Adrenal gland (tissue), 12 donors: ENCODE data around the gene SORL1. TPM values are rescaled to one million over a fixed set of nuclear protein-coding genes. Genes with fewer than 3 reads are reported as not detected.

Source experiments
- DNase-seq, 7 donors: peaks; one replicate each; pipeline ENCODE4 v3.0.0-alpha.2; 2019 to 2020
- H3K27ac ChIP-seq, 5 donors: fragments of 200-600 bp; sonication (generic) in 4 of 5; 1 replicate in 3 of 5; 2 replicates in 2 of 5; pipeline versions ENCODE4 v1.5.1 to v1.8.0; 2016 to 2020; ENCODE audit warnings: mild to moderate bottlenecking in 1 of 5
- H3K27me3 ChIP-seq: fragments of 200-600 bp; 2 replicates; pipeline ENCODE4 v1.8.0; 2021
- H3K36me3 ChIP-seq, 2 donors: fragments of 200-600 bp; replicated peaks in 1 of 2; 1 replicate in 1 of 2; 2 replicates in 1 of 2; pipeline versions ENCODE4 v1.5.1 to v1.8.0; 2018 to 2022
- H3K4me1 ChIP-seq, 2 donors: fragments of 200-600 bp; replicated peaks in 1 of 2; 1 replicate in 1 of 2; 2 replicates in 1 of 2; pipeline versions ENCODE4 v1.5.1 to v1.8.0; 2018 to 2021
- H3K4me3 ChIP-seq, 4 donors: fragments of 200-600 bp; sonication (generic) in 3 of 4; one replicate each; pipeline ENCODE4 v1.5.1; 2016 to 2018
- H3K9me3 ChIP-seq, 3 donors: fragments of 200-600 bp; sonication (generic) in 1 of 3; replicated peaks in 1 of 3; 1 replicate in 2 of 3; 2 replicates in 1 of 3; pipeline versions ENCODE4 v1.5.1 to v1.8.0; 2016 to 2021
- CTCF ChIP-seq, 6 experiments: fragments of 450-650 bp in 4 of 6; fragments of 200-600 bp in 2 of 6; sonication (generic) in 1 of 6; IDR thresholded peaks; 1 replicate in 5 of 6; 2 replicates in 1 of 6; pipeline versions ENCODE4 v1.5.1 to v1.8.0; 2016 to 2021; ENCODE audit warnings: antibody characterized with exemption in 6 of 6, mild to moderate bottlenecking in 2 of 6, moderate library complexity in 1 of 6
- POLR2A ChIP-seq, 2 donors: fragments of 450-650 bp; IDR thresholded peaks; one replicate each; pipeline ENCODE4 v1.6.1; 2017; ENCODE audit warnings: antibody characterized with exemption in 2 of 2, mild to moderate bottlenecking in 2 of 2, moderate library complexity in 1 of 2
- WGBS, 4 donors: extraction: QIAGEN DNeasy Blood & Tissue Kit in 2 of 4; methylation state at CpG; one replicate each; pipeline versions ENCODE4 v1.1.5 to v1.1.7; 2013 to 2017; 5-methylcytosine and 5-hydroxymethylcytosine counted together
- intact Hi-C, 2 donors: fragments of 100-400 bp; cut with DNase I; formaldehyde crosslinking; loops; one replicate each; pipeline versions ENCODE4 v1.14.1 to v1.15.0; 2022 to 2023
- polyA plus RNA-seq, 3 donors: library from polyadenylated mRNA; stranded (reverse); fragments of 200-250 nt in 2 of 3; fragments of 350-450 nt in 1 of 3; fragmentation: Illumina TruSeq in 1 of 3; extraction: RNeasy Lipid Tissue Mini Kit (QIAGEN cat#74804) in 1 of 3; gene quantifications; one replicate each; pipeline ENCODE4 v1.2.3, GENCODE V29; 2013 to 2014
- total RNA-seq, 9 donors: library from RNA; depleted of rRNA in 4 of 9; stranded (reverse); fragments of >200 nt in 4 of 9; fragments of 120-200 nt in 1 of 9; fragmentation: NEBNext Ultra II Directional in 1 of 9; extraction: Animal tissue kit (Norgen Biotek cat#: 25700) in 1 of 9; gene quantifications; one replicate each; pipeline versions ENCODE4 v1.1.0 to v1.2.4, GENCODE V29; 2013 to 2023
- donor health status: healthy with polysubstance abuse.
- donor health status: Bipolar disorder and iron deficiency.
- donor health status: DM: yes; HTN: yes; CAD: no.
- donor health status: DM: no; HTN: no; CAD: no.
- donor health status: DM: no; HTN: no; CAD: no.
- donor health status: DM: yes; HTN: yes; CAD: no.

Gene SORL1
- total and polyA plus RNA-seq, 12 donors: 1.0 to 28.6 (median 8.9) TPM

- Histone ChIP-seq H3K27me3 (no peaks in the 10 kb centered on the region), H3K4me1 (no peaks in the 10 kb centered on the region), H3K4me3 (no peak overlapping the region), H3K27ac (no peak overlapping the region), H3K36me3 (no peaks in the 10 kb centered on the region), H3K9me3 (no peaks in the 10 kb centered on the region)
- no peak for DNase-seq
- intact Hi-C loops: no loop called here
- WGBS, 4 donors: 74 to 84% (median 80%) methylated on average over 6 of the region's 6 CpGs
- TF ChIP-seq POLR2A (IDR thresholded peaks at IDR 0.05) (no peak), CTCF (IDR thresholded peaks at IDR 0.05) (no peak)
These were observed 91.8 kb downstream of the SORL1 start for GRCh38 chr11:121543836-121544380.

DNA sequence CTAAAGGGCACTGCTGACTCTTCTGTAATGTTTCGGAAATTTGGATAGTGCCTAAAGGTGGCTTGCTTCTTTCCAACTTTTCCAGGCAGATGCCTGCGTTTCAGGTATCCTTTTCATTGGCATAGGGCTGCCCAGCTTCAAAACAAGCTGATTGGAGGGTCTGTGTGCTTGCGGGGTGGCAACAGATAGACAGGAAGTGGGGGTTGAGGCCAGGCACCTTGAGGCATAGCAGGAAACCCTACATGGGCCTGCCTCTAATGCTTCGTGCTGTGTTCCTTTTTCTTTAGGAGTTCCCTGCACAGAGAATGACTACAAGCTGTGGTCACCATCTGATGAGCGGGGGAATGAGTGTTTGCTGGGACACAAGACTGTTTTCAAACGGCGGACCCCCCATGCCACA is 92.8 kb downstream of the SORL1 start:
- H3K9me3 ChIP-seq: no peaks in the 10 kb centered on the region
- intact Hi-C loops: no loop called here
- DNase-seq: no peak
- no peak overlapping the region for H3K27ac ChIP-seq
- 79 to 86% (median 82%) methylated on average over 5 to 7 of the region's 7 CpGs for WGBS, 4 donors
- H3K4me3 ChIP-seq: no peak overlapping the region
- no peaks in the 10 kb centered on the region for H3K4me1 ChIP-seq
- H3K27me3 ChIP-seq: no peaks in the 10 kb centered on the region
- no peak for TF ChIP-seq POLR2A (IDR thresholded peaks at IDR 0.05)
- no peak for TF ChIP-seq CTCF (IDR thresholded peaks at IDR 0.05)
- H3K36me3 ChIP-seq: no peaks in the 10 kb centered on the region

DNA sequence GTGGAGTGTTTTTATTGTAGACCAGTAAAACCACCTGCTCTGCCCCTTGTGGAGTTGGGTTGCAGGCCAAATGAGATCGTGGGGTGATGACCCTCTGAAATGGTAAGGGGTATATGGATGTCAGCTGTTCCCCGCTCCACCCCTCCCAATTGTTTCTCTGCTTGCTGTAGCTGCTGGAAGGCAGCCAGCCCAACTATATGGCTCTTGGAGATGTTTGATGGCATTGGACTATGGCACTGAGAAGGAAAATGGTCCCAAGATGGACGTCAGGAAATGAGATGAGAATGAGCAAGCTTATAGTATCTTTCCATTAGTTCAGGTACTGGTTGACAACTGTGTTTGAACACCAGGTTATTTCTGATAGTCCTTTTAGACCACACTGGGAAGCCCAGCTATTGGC is 95.5 kb downstream of the SORL1 start:
- intact Hi-C loops: no loop called here
- H3K9me3 ChIP-seq: no peaks in the 10 kb centered on the region
- H3K27me3 ChIP-seq: no peaks in the 10 kb centered on the region
- no peaks in the 10 kb centered on the region for H3K36me3 ChIP-seq
- TF ChIP-seq CTCF (IDR thresholded peaks at IDR 0.05) (no peak), POLR2A (IDR thresholded peaks at IDR 0.05) (no peak)
- no peaks in the 10 kb centered on the region for H3K4me1 ChIP-seq
- no peak overlapping the region for H3K4me3 ChIP-seq
- H3K27ac ChIP-seq: no peak overlapping the region
- WGBS, 4 donors: 71 to 87% (median 80%) methylated on average over 3 of the region's 3 CpGs
- DNase-seq: no peak

- TF ChIP-seq POLR2A (IDR thresholded peaks at IDR 0.05): no peak
- peak overlapping the region in 1 of 5 donors; percentile 33 for H3K27ac ChIP-seq
- no peaks in the 10 kb centered on the region for H3K4me1 ChIP-seq
- no peaks in the 10 kb centered on the region for H3K9me3 ChIP-seq
- H3K27me3 ChIP-seq: no peaks in the 10 kb centered on the region
- no peak for DNase-seq
- H3K36me3 ChIP-seq: no peaks in the 10 kb centered on the region
- intact Hi-C loops: no loop called here
- H3K4me3 ChIP-seq: no peak overlapping the region
- 76 to 84% (median 83%) methylated on average over 10 of the region's 10 CpGs for WGBS, 4 donors
These were observed 98.3 kb downstream of the SORL1 start for GRCh38 chr11:121550247-121551030.

DNA sequence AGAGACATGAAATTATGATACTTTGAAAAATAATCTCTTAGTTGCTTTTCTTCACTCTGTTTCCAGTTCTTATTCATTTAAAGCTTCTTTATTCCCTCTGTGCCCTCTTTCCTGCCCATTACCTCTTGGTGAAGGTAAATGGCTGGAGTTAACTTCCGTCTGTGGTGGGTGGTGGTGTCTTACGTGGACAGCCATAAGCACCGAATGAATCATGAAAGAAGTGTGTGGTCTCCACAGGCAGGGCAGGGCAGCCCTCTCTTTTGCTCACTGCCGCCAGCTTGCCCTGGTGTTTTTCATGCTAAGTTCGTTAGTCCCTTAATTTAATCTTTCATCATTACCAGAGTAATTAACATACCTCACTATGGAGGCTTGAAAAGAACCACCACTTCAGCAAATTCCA is 99.3 kb downstream of the SORL1 start:
- Histone ChIP-seq H3K27ac (no peak overlapping the region), H3K4me1 (no peaks in the 10 kb centered on the region), H3K36me3 (no peaks in the 10 kb centered on the region), H3K9me3 (no peaks in the 10 kb centered on the region), H3K27me3 (no peaks in the 10 kb centered on the region), H3K4me3 (no peak overlapping the region)
- intact Hi-C loops: no loop called here
- no peak for DNase-seq
- 71 to 80% (median 74%) methylated on average over 5 of the region's 5 CpGs for WGBS, 4 donors
- TF ChIP-seq POLR2A (IDR thresholded peaks at IDR 0.05) (no peak), CTCF (IDR thresholded peaks at IDR 0.05) (no peak)
